Measurements from ENCODE around the gene CERS6.
"Not testable (repeated sequence)": the region's sequence is repeated elsewhere in the genome, so short reads cannot be mapped to it uniquely, and the experiment has no call there.

Gene CERS6

GRCh38 chr2:168455645-168456520, at the start of gene CERS6:
CERS6 (plus strand) TSS chr2:168456272; CDS start chr2:168456449, 177 bp downstream.
- TF ChIP-seq CTCF (IDR thresholded peaks at IDR 0.05; ENCODE audit: extremely low read depth, insufficient read depth, missing control alignments), result no peak
- peak; percentile 96 for DNase-seq (ENCODE audit: low spot score)
- in situ Hi-C loops (cut with MboI; ENCODE audit: low pct_unique_long_range_greater_than_20kb, low sequenced_read_pairs, unreplicated experiment), result no loop called here

- DNase-seq (ENCODE audit: low spot score); in situ Hi-C loops (cut with MboI; ENCODE audit: low pct_unique_long_range_greater_than_20kb, low sequenced_read_pairs, unreplicated experiment): not testable (repeated sequence)
Observed at GRCh38 chr2:168412301-168412700, 43.8 kb upstream of the CERS6 start.

- DNase-seq (ENCODE audit: low spot score); in situ Hi-C loops (cut with MboI; ENCODE audit: low pct_unique_long_range_greater_than_20kb, low sequenced_read_pairs, unreplicated experiment): not testable (repeated sequence)
Observed at GRCh38 chr2:168413101-168413500, 43.0 kb upstream of the CERS6 start.

- no peak for DNase-seq (ENCODE audit: low spot score)
- in situ Hi-C loops (cut with MboI; ENCODE audit: low pct_unique_long_range_greater_than_20kb, low sequenced_read_pairs, unreplicated experiment), result no loop called here
- TF ChIP-seq CTCF (IDR thresholded peaks at IDR 0.05; ENCODE audit: extremely low read depth, insufficient read depth, missing control alignments), result no peak
Observed at GRCh38 chr2:168416555-168416954, 39.5 kb upstream of the CERS6 start.

GRCh38 chr2:168422584-168422983, 33.5 kb upstream of the CERS6 start:
- no peak for DNase-seq (ENCODE audit: low spot score)
- in situ Hi-C loops (cut with MboI; ENCODE audit: low pct_unique_long_range_greater_than_20kb, low sequenced_read_pairs, unreplicated experiment), result no loop called here
- TF ChIP-seq CTCF (IDR thresholded peaks at IDR 0.05; ENCODE audit: extremely low read depth, insufficient read depth, missing control alignments), result no peak

- no peak for TF ChIP-seq CTCF (IDR thresholded peaks at IDR 0.05; ENCODE audit: extremely low read depth, insufficient read depth, missing control alignments)
- in situ Hi-C loops (cut with MboI; ENCODE audit: low pct_unique_long_range_greater_than_20kb, low sequenced_read_pairs, unreplicated experiment), result no loop called here
- no peak for DNase-seq (ENCODE audit: low spot score)
Observed at GRCh38 chr2:168424112-168424951, 31.7 kb upstream of the CERS6 start.

- no peak for DNase-seq (ENCODE audit: low spot score)
- in situ Hi-C loops (cut with MboI; ENCODE audit: low pct_unique_long_range_greater_than_20kb, low sequenced_read_pairs, unreplicated experiment), result no loop called here
- TF ChIP-seq CTCF (IDR thresholded peaks at IDR 0.05; ENCODE audit: extremely low read depth, insufficient read depth, missing control alignments), result no peak
Observed at GRCh38 chr2:168424971-168425370, 31.1 kb upstream of the CERS6 start.
